Endodermal cell (in vitro differentiated cells): ENCODE measurements around the gene AGR3. TPM values are rescaled to one million over a fixed set of nuclear protein-coding genes. Genes with fewer than 3 reads are reported as not detected.

ENCODE experiments used
- DNase-seq: peaks from one replicate; pipeline ENCODE4 v3.0.0-alpha.2; 2017
- H3K27ac ChIP-seq: 2 replicates; pipeline ENCODE4 v1.5.1; 2013; ENCODE audit warnings: mild to moderate bottlenecking, low read depth, low read length, moderate library complexity
- H3K27me3 ChIP-seq: 2 replicates; pipeline ENCODE4 v1.6.1; 2013; ENCODE audit warnings: mild to moderate bottlenecking, low read length, moderate library complexity; ENCODE audit not compliant: insufficient read depth, control insufficient read depth, poor library complexity, severe bottlenecking
- H3K36me3 ChIP-seq: 2 replicates; pipeline ENCODE4 v1.7.0; 2013; ENCODE audit warnings: mild to moderate bottlenecking, low read length, moderate library complexity; ENCODE audit not compliant: control insufficient read depth, insufficient read depth
- H3K4me1 ChIP-seq: one replicate; pipeline ENCODE4 v1.7.0; 2013; ENCODE audit warnings: low read length; ENCODE audit not compliant: control insufficient read depth, insufficient read depth
- H3K4me3 ChIP-seq: 2 replicates; pipeline ENCODE4 v1.5.1; 2013; ENCODE audit warnings: mild to moderate bottlenecking, low read length, moderate library complexity
- H3K9ac ChIP-seq: 2 replicates; pipeline ENCODE4 v1.6.1; 2013; ENCODE audit warnings: mild to moderate bottlenecking, low read length, moderate library complexity; ENCODE audit not compliant: poor library complexity, severe bottlenecking; ENCODE audit errors: extremely low read depth
- H3K9me3 ChIP-seq: 2 replicates; pipeline ENCODE4 v1.6.1; 2013; ENCODE audit warnings: mild to moderate bottlenecking, low read length, moderate library complexity; ENCODE audit not compliant: control insufficient read depth
- H3K27ac Mint-ChIP-seq: 2 replicates; pipeline ENCODE4 v1.8.0; 2020; ENCODE audit warnings: mixed read lengths
- H3K27me3 Mint-ChIP-seq: 2 replicates; pipeline ENCODE4 v1.8.0; 2021; ENCODE audit warnings: mild to moderate bottlenecking, mixed read lengths; ENCODE audit not compliant: insufficient read depth
- H3K36me3 Mint-ChIP-seq: 2 replicates; pipeline ENCODE4 v1.8.0; 2020; ENCODE audit warnings: low read depth, mixed read lengths
- H3K4me1 Mint-ChIP-seq: 2 replicates; pipeline ENCODE4 v1.8.0; 2020; ENCODE audit warnings: mixed read lengths
- H3K4me3 Mint-ChIP-seq: 2 replicates; pipeline ENCODE4 v1.8.0; 2020; ENCODE audit warnings: mild to moderate bottlenecking, moderate library complexity, mixed read lengths
- H3K9me3 Mint-ChIP-seq: 2 replicates; pipeline ENCODE4 v1.8.0; 2020; ENCODE audit warnings: mild to moderate bottlenecking, mixed read lengths
- WGBS, 2 experiments: methylation state at CpG; one replicate each; pipeline versions ENCODE4 v1.1.5 to v1.1.7; 2013; ENCODE audit warnings: missing lambda C conversion rate in 2 of 2, mixed read lengths in 1 of 2; ENCODE audit not compliant: insufficient coverage in 1 of 2, insufficient read length in 1 of 2; 5-methylcytosine and 5-hydroxymethylcytosine counted together
- total RNA-seq, 2 donors: library from RNA; stranded (reverse); fragmentation: NEBNext Ultra II Directional in 1 of 2; extraction: Animal tissue kit (Norgen Biotek cat#: 25700) in 1 of 2; gene quantifications; 2 replicates in 1 of 2; 3 replicates in 1 of 2; pipeline ENCODE4 v1.2.1, GENCODE V29; 2021
- TF ChIP-seq, protein P1 (sequence below): fragments of 200-600 bp; sonication (generic); conservative IDR thresholded peaks from 2 replicates; pipeline ENCODE4 v1.5.0; 2021; ENCODE audit warnings: antibody characterized with exemption, mild to moderate bottlenecking

The AGR3 gene
- total RNA-seq, 2 donors from 2014 or later = not detected

DNA sequence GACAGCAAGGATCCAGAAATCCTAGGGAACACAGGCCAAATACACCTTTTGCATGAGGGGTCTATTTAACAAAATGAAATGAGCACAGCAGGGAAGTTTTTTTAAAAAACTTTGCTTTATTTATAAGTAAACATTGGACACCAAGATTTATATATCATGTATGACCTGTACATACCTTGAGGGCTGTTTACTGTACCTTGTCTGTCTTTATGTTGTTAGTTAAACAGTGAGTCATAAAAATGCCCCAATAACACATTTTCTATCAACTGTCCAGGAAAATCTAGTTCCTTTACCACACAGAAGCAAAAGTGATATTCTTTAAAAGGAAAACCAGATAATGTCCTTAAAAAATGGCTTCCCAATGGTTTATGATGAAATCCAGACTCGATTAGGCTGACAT, 45.1 kb upstream of the AGR3 start:
- Mint-ChIP-seq H3K27ac (no peak overlapping the region), H3K9me3 (peaks cover 2% of the 10 kb centered on the region)
- WGBS, 2 experiments = 92 to 96% methylated on average over 1 of the region's 1 CpG

DNA sequence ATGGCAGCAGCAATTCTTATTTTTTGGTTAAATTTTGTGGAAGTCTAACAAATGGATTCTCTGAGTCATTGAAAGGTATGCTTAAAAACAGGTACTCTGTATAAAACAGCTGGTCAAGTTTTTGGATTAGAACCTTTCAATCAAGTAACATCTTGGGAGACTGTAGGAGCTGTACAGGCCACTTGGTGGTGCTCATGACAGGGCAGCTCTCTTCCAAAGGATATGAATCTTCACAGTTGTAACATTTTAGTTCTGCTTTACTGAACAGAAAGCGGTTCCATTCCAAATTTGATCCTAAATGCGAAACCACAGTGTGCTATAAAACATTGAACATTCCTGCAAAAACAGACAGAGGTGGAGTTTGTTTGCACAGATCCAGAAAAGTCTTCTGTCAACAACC, 44.5 kb upstream of the AGR3 start:
- no peak for DNase-seq
- H3K36me3 Mint-ChIP-seq = no peaks in the 10 kb centered on the region

More for the DNA sequence above, 45.1 kb upstream of the AGR3 start:
- Histone ChIP-seq H3K9me3 (peaks cover 7% of the 10 kb centered on the region), H3K4me1 (peaks cover 1% of the 10 kb centered on the region), H3K9ac (no peak overlapping the region), H3K36me3 (no peaks in the 10 kb centered on the region), H3K27me3 (no peaks in the 10 kb centered on the region), H3K4me3 (no peak overlapping the region), H3K27ac (no peak overlapping the region)
- Mint-ChIP-seq H3K4me3 (no peak overlapping the region), H3K36me3 (no peaks in the 10 kb centered on the region), H3K27me3 (no peaks in the 10 kb centered on the region), H3K4me1 (peaks cover 28% of the 10 kb centered on the region)
- DNase-seq = no peak
- TF ChIP-seq, protein P1, sequence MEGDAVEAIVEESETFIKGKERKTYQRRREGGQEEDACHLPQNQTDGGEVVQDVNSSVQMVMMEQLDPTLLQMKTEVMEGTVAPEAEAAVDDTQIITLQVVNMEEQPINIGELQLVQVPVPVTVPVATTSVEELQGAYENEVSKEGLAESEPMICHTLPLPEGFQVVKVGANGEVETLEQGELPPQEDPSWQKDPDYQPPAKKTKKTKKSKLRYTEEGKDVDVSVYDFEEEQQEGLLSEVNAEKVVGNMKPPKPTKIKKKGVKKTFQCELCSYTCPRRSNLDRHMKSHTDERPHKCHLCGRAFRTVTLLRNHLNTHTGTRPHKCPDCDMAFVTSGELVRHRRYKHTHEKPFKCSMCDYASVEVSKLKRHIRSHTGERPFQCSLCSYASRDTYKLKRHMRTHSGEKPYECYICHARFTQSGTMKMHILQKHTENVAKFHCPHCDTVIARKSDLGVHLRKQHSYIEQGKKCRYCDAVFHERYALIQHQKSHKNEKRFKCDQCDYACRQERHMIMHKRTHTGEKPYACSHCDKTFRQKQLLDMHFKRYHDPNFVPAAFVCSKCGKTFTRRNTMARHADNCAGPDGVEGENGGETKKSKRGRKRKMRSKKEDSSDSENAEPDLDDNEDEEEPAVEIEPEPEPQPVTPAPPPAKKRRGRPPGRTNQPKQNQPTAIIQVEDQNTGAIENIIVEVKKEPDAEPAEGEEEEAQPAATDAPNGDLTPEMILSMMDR = no peak

DNA sequence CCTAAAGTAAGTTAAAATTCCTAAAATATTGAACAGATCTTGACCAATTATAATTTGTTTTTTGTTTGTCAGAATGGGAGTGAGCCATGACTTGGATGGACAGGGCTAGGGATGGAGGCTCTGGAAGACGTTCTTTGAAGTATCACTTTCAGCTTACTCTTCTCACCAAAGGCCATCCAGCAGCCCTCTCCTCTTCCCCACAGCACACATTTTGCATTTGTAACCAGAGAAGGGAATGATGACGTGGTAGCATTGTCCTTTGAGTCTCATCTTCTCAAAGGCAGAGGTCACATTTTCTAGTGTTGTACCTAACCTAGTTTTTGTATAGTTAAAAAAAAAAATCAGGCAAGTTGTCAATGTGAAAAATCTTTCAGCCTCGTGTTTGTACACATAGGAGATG, 43.8 kb upstream of the AGR3 start:
- Mint-ChIP-seq H3K27ac (no peak overlapping the region), H3K9me3 (peaks cover 2% of the 10 kb centered on the region), H3K27me3 (no peaks in the 10 kb centered on the region), H3K36me3 (no peaks in the 10 kb centered on the region), H3K4me1 (peaks cover 33% of the 10 kb centered on the region), H3K4me3 (no peak overlapping the region)
- no peak overlapping the region for H3K27ac ChIP-seq
- peaks cover 4% of the 10 kb centered on the region for H3K4me1 ChIP-seq
- H3K9me3 ChIP-seq = peaks cover 7% of the 10 kb centered on the region
- TF ChIP-seq, protein P1 = no peak
- no peak for DNase-seq
- no peaks in the 10 kb centered on the region for H3K36me3 ChIP-seq
- WGBS, 2 experiments = 76% methylated on average over 3 of the region's 3 CpGs; no CpG with 5 or more reads in 1 of the 2 experiments
- no peak overlapping the region for H3K9ac ChIP-seq
- no peak overlapping the region for H3K4me3 ChIP-seq
- H3K27me3 ChIP-seq = no peaks in the 10 kb centered on the region

More for the DNA sequence above, 44.5 kb upstream of the AGR3 start:
- H3K27ac ChIP-seq = no peak overlapping the region
- H3K4me3 ChIP-seq = no peak overlapping the region
- WGBS, 2 experiments = 82 to 95% methylated on average over 2 of the region's 2 CpGs
- H3K4me1 ChIP-seq = peaks cover 4% of the 10 kb centered on the region
- H3K9me3 ChIP-seq = peaks cover 7% of the 10 kb centered on the region
- H3K27ac Mint-ChIP-seq = no peak overlapping the region
- H3K36me3 ChIP-seq = no peaks in the 10 kb centered on the region
- no peaks in the 10 kb centered on the region for H3K27me3 Mint-ChIP-seq
- no peak overlapping the region for H3K9ac ChIP-seq
- H3K9me3 Mint-ChIP-seq = peaks cover 2% of the 10 kb centered on the region
- H3K4me1 Mint-ChIP-seq = peaks cover 32% of the 10 kb centered on the region
- TF ChIP-seq, protein P1 = peak; percentile 75
- no peaks in the 10 kb centered on the region for H3K27me3 ChIP-seq
- H3K4me3 Mint-ChIP-seq = no peak overlapping the region
